HG03575 (cell line): ENCODE measurements around the gene TOGARAM2.

ENCODE experiments used
- ATAC-seq: cut with Tn5 transposase; IDR thresholded peaks from one replicate; pipeline ENCODE4 v1.9.1; 2021; ENCODE audit not compliant: unreplicated experiment, insufficient number of reproducible peaks, low FRiP score; ENCODE audit errors: extremely low read depth

The TOGARAM2 gene

DNA sequence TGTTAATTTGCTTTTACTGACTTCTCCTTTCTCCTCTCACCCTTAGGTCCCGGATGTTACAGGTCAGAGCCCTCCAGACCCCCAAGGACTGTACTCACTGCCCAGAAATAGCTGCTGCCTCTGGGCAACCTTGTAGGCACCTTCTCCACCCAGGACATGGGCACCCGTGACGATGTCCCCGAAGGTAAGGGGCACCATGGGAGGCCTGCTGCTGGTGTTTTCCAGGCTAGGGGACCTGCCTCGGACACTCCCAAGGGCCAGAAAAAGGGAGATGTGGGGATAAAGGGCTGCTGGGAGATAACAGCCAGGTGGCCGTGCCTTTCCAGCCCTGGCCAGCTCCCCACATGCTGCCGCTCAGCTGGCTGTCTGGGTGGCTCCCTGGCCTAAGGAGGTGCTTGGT lies 13.6 kb downstream of the TOGARAM2 start:
- ATAC-seq: no peak

DNA sequence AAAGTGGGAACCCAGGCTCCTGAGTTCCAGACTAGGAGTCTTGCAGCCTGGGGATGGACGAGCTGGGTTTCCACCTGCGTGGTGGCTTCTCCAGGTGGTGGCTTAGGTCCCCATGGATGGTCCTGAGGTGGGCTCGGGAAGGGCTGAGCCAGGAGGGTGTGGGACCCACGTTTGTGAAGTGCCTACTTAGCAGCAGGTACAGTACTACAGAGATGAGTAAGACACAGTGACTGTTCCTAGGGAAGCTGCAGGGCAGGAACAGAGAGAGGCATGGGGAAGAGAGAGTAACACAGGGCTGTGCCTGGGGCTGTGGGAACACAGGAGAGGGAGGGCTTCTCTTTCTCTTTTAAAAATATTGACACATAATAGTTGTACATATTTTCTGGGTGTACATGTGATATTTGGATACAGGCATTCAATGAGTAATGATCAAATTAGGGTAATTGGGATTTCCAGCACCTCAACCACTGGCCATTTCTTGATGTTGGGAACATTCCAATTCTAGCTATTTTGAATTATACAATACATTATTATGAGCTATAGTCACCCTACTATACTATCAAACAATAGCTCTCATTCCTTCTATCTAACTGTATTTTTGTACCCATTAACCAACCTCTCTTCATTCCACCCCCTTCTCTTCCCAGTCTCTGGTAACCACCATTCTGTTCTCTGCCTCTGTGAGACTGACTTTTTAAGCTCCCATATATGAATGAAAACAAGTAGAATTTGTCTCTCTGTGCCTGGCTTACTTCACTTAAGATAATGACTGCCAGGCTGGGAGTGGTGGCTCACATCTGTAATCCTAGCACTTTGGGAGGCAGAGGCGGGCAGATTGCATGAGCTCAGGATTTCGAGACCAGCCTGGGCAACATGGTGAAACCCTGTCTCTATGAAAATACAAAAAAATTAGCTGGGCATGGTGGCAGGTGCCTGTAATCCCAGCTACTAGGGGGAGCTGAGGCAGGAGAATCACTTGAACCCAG lies 15.0 kb downstream of the TOGARAM2 start:
- ATAC-seq: no peak

DNA sequence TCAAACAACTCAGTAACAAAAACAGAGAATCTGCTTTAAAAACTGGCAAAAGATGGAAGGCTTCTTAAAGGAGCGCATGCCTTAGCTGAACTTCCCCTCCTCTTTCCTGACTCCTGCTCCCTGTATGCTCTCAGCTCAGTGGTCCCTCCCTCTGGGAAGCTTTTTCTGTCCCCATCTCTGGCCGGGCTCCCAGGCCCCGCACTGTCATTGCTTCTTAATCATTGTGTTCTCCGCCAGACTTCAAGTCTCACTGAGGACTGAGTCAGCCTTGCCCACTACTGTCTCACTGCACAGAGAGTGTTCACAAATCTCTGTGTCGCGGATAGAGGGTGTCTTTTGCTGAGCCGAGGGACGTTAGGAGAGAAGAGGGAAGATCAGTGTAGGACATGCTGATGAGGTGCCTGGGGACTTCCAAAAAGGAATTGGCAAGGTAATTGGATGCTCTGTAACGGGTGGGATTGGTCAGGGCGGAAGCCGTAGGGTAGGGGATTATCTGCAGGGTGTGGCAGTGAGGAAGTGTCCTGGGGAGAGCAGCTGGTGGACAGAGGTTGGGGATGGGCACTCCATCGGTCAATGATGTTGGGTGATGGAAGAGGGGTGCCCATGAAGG lies 16.2 kb downstream of the TOGARAM2 start:
- ATAC-seq: no peak

DNA sequence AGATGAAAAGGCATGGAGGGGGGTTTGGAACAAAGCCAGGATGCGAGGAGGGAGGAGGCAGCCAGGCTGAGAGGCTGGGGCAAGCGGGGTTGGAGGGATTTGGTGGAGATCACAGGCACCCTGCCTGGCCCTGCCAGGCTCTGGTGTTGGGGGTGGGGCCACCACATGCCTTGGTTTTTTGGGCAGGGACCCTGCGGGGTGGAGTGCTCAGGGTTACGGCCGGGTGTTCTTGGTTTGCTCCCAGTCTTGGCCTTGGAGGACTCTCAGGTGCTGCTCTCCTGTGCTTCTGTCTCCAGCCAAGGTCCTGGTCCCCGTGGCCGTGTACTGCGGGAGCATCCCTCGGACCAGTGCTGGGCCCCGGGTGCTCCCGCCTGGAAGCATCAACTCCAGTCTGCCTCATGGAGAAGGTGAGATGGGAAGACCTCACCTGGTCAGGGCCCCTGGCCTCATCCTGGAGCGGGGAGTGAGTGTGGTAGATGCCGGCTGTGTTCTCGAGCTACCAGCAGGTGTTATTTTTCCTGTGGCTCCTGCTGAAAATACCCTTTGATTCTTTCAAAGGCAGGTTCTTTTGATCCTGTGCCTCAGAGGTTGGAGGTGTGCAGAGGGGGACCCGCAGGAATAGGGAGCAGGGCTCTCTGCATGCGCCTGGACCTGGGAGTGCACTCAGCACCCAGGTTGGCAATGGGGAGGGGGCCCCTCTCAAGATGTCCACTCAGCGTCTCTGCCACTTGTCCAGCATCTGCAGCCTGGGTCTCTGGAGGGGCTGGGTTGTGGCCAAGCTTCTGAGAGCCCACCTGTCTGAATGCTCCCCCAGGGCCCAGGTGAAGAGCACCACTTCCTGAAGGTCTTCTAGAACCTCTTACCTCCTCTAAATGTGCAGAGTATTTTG lies 17.0 kb downstream of the TOGARAM2 start:
- no peak for ATAC-seq

DNA sequence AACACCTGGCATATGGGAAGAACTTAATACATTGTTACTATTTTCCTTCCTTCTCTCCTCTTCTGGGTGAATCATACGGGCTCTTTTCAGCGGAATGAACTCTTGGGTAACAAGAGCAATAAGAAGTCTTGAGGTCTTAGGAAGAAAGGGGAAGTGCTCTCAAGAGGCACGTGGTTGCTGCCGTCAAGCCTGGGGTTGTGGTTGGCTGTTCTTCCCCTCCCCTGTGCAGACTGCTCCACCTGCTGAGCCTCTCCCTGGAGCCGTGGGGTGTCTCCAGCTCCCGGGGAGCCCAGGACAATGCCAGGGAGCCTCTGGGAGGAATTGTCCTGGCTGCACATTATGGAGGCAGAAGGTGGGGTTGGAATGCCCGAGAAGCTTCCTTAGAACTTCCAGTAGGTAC lies 19.4 kb downstream of the TOGARAM2 start:
- peak; percentile 76 for ATAC-seq

DNA sequence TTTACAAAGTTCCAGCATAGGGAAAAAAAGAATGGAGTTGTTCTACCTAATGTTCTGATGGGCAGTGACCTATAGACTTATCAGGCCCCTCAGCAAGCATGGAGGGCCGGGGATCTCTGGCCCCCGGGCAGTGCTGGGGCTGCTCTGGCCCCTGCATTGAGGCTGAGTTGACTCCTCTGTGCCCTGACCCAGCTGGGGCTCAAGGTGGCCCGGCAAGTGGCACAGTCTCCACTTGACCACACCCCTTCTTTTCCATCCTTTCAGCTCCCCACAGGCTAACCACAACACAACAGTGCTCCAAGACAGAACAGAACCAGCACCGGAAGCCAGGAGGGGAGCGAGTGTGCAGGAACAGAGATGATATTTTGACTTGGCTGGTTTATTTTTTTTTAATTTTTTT lies 19.9 kb downstream of the TOGARAM2 start:
- no peak for ATAC-seq

DNA sequence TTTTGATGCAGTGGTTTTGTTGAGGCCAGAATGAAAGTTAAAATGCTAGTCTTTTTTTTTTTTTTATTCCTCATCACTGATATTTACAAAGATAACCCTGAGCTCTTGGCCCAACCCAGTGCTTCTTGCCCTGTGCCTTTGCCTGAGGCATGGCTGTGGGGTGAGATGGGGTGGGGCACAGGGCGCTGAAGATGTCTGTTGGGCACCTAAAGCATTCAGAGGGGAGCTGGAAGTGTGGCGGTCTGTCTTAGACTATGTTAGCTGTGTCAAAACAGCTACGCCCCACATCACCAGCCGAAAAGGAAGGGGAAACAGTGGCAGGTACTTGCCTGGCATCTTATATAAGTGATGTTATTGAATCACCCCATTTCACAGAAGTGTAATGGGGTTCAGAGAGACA lies 20.7 kb downstream of the TOGARAM2 start:
- no peak for ATAC-seq

DNA sequence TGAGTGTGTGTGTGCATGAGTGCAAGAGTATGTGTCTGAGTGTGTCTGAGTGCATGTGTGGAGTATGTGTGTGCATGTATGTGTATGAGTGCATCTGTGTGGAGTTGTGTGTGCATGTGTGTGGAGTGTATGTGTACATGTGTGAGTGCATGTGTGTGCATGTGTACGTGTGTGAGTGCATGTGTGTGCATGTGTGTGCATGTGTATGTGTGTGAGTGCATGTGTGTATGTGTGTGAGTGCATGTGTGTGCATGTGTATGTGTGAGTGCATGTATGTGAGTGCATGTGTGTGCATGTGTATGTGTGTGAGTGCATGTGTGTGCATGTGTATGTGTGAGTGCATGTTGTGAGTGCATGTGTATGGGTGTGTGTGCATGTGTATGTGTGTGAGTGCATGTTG lies 23.7 kb downstream of the TOGARAM2 start:
- ATAC-seq: no peak

DNA sequence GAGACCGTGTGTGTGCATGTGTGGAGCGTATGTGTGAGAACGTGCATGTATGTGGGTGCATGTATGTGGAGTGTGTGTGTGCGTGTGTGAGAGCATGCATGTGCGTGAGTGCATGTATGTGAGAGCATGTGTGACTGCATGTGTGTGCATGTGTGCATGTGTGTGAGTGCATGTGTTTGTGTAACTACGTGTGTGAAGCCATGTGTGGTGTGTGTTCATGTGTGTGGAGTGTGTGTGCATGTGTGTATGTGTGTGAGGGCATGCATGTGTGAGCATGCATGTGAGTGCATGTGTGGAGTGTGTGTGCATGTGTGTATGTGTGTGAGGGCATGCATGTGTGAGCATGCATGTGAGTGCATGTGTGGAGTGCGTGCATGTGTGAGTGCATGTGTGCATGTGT lies 24.2 kb downstream of the TOGARAM2 start:
- no peak for ATAC-seq

DNA sequence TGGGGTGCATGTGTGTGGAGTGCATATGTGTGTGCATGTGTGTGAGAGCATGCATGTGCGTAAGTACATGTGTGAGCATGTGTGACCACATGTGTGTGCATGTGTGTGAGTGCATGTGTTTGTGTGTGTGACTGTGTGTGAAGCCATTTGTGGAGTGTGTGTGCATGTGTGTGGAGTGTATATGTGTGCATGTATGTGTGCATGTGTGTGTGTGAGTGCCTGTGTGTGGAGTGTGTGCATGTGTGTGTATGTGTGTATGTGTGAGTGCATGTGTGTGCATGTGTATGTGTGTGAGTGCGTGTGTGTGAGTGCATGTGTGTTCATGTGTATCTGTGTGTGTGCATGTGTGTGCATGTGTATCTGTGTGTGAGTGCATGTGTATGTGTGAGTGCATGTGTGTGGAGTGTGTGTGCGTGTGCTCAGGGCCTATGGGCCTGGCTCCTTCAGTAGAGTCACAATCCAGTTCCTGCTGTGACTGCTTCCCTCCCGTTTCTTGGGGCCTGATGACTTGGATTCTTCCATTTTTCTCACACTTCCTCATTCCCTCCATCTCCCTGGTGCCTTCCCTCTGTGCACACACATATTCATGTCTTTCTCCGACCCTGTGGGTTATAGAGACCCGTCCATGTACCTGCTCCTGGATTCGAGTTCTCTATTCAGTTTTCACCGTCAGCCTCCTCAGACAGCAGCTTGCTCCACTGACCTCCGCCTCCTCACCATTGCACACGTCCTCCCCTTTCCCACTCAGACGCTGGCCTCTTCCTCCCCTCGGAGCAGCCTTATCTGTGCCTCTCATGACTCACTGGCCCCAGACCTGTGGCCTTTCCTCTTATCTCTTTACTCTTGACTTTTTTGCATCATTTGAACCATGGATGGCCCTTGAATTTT lies 25.2 kb downstream of the TOGARAM2 start:
- no peak for ATAC-seq

DNA sequence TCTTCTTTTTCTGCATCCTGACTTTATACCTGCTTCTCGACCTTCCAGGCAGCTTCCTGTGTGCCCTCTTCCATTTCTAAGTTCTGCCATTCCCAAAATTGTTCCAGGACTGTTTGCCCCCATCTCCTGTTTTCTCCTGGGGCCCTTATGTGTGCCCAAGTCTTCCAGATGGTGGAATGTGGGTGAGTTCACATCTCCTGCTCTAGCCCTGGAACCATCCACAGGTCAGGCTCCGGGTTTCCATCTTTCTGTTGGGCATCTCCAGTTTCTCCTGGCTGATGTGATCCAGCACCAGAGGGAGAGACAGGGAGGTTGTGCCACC lies 25.8 kb downstream of the TOGARAM2 start:
- no peak for ATAC-seq

DNA sequence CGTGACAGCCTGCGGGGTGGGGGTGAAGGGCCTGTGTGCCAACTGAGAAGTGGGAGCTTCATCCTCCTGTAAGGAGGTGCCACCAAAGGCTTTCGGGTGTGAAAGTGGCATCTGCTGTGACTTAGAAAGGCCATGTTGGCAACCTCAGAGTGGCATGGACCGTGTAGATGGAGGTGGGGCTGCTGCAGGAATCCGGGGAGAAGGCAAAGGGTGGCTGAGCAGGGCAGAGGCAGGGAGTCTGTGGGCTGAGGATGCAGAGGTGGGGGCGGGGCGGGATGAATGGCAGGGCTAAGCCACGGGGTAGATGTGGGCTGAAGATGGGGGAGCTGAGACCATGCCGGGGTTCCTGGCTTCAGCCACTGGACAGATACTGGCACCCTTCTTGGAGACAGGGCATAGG lies 28.2 kb downstream of the TOGARAM2 start:
- ATAC-seq: no peak

DNA sequence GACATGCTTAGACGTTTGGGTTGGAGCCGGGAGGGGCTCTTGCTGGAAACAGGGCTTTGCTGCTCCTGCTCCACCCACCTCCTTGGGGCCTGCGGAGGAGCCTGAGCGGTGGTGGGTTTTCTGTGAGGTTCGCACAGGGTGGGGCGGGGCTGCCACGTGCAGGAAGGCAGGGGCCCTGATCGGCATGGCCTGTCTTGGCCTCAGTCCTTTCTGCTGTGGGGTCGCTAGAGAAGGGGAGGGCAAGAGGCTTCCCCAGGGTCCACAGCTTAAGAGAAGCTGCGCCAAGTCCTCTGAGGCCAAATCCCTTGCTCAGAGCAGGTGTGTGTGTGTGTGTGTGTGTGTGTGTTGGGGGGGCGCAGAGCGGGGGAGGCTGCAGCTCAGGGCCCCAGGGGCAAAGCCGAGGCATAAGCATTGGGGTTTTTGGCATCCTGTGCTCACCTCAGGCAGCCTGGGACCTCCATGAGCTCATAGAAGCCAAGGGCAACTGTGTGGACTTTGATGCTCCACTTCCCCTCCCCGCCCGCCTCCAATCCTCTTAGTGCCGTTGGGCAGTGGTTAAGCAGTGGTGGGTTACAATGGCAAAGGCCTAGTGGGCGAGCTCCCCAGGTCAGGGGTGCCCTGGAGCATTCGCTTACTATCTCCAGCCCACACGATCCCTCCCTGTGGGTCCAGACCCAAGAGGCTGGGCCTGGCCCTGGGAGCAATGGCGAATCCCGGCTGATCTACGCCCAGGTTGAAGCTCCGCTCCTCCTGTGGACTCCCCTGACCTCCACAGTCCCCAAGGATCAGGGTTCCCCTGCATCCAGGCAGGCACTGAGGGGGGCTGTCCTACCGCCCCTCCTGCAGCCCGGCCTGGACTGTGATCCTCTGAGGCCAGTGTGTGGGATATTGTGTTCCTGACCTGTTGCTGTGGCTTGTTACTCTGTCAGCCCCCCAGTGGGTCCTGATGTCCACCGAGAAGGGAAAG lies 28.9 kb downstream of the TOGARAM2 start:
- ATAC-seq: no peak

DNA sequence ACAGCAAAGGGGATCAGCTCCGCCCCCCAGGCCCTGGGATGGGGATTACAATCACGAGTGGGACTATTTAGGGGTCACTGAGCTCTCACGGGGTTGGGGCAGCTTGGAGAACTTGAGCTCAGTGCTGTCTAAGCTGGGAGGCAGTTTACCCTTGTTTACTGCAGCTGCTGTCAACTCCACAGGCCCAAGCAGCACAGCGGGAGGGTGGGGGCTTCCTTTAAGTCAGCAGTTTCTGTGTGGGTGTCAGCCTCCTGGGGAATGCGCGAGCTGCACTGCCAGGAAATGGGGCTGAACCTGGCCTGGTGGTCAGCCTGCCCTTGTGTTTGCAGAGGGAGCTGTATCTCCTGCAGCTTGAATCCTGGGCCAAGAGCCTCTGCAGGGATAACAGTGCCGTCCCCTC lies 29.8 kb downstream of the TOGARAM2 start:
- ATAC-seq: no peak

DNA sequence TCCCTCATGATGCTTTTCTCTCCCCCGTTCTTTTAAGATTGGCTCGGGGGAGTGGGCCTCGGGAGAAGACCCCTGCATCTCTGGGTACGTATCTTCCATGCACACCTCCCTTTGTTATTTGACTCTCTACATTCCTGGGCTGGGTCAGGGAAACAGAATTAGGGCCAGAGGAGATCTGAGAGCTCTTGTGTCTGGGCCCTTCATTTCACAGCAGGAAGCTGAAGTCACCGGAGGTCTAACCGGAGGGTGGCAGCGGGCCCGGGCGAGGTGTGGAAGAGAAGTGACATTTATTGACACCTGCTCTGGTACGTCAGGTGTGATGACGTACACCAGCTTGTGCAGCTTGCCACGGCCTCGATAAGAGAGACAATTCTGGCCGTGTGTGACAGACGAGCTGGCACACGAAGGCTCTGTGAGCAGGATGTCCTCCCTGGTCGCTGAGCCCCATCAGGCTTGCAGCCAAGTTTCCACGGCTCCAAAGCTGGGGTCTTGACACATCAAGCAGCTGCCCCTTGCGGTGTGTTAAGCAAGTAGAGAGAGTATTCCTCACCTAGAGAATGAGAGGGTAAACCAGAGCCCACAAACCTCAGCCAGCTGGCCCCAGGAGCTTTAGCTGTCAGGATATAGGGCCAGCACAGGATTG lies 30.4 kb downstream of the TOGARAM2 start:
- ATAC-seq: no peak

DNA sequence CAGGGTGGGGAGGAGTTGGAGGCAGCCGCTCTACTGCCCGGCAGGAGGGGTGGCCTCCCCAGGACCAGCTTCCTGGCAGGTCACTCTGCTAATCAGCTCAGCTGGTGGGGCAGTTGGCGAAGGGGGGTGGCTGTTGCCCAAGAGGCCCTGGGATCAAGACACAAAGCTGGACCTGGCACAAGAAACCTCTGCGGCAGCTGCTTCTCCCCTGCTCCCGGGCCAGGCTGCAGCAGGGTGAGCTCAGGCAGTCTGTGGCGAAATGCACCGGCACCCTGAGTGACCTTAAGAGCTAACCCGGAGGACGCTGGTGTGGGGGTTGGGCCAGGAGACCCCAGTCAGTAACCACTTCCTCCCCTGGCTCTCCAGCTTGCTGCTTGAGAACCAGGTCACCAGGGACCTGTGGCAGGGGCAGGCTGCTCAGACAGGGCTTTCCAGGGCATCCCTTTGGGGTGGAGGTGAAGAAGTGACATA lies 31.1 kb downstream of the TOGARAM2 start:
- ATAC-seq: no peak
